GM19043 (cell line): ENCODE measurements around the gene CLDN18.
A peak's percentile ranks its signal among the peaks of the same experiment; 100 is the strongest.

Experiments
- ATAC-seq: cut with Tn5 transposase; IDR thresholded peaks from one replicate; pipeline ENCODE4 v1.9.1; 2021; ENCODE audit warnings: low read depth; ENCODE audit not compliant: unreplicated experiment

Gene CLDN18

DNA sequence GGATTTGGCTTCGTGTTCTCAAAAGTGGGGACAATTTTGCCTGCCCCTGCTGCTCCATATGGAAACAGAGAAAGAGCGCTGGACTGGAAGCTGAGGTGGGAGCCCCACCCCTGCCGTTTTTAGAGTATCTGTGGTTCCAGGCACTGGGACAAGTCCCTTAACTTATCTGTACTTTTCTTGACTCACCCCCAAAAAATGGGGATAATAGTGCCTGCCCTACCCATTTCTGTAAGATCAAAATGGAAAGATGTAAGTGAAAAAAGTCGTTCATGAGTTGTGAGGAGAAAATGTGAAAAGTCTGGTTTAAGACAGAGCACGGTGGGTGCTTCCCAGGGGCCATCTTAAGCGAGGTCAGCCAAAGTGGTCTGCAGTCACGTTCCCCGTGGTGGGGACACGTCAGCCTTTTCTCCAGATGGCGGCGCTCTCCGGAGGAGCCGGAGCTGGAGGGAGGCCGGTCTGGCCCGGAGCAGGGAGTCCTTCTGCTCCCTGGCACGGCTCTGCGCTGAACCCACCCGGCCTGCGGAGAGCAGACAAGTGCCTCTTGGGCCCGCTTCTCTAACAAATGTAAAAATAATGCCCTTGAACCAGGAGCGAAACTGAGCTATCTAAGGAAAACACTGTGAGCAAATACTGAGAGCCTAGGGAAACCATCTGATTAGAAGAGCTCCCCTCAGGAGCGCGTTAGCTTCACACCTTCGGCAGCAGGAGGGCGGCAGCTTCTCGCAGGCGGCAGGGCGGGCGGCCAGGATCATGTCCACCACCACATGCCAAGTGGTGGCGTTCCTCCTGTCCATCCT is at the start of gene CLDN18:
Gene CLDN18 (plus strand): TSS at position 690 of the 797 bp plus-strand sequence. CDS start 61 bp downstream, at position 751.
- ATAC-seq: no peak

GRCh38 chr3:137962251-137962650 is 47.7 kb upstream of the CLDN18 start:
- ATAC-seq: no peak

DNA sequence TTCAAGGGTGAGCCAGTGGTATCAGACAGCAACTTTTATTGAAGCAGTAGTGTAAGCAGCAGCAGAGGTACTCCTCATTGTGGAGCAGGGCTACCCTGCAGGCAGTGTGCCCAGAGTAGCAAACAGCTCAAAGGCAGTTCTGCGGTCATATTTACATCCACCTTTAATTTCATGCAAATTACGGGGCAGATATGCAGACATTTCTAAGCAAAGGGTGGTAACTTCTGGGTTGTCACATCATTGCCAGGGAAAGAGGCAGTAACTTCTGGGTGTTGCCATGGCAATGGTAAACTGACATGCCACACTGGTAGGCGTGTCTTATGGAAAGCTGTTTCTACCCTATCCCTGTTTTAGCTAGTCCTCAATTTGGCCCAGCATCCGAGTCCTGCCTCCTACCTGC is 46.5 kb upstream of the CLDN18 start:
- ATAC-seq: no peak

GRCh38 chr3:137970914-137971831 is 38.8 kb upstream of the CLDN18 start:
- peak; percentile 95 for ATAC-seq

GRCh38 chr3:137972396-137972795 is 37.6 kb upstream of the CLDN18 start:
- ATAC-seq: no peak

- no peak for ATAC-seq
These were observed 31.6 kb upstream of the CLDN18 start for GRCh38 chr3:137978328-137978727.

DNA sequence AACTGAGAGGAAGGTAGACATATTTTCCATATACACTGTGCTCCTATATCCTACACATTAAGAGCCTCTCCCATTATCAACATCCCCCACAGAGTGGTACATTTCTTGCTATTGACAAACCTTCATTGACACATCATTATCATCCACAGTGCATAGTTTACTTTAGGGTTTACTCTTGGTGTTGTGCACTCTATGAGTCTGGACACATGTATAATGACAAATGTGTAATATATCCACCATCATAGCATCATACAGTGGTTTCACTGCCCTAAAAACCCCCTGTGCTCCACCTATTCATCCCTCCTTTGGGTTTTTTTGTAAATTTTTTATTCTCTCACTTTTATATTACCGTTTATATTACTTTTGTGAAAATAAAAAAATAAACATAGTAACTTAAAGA is 22.2 kb upstream of the CLDN18 start:
- no peak for ATAC-seq

DNA sequence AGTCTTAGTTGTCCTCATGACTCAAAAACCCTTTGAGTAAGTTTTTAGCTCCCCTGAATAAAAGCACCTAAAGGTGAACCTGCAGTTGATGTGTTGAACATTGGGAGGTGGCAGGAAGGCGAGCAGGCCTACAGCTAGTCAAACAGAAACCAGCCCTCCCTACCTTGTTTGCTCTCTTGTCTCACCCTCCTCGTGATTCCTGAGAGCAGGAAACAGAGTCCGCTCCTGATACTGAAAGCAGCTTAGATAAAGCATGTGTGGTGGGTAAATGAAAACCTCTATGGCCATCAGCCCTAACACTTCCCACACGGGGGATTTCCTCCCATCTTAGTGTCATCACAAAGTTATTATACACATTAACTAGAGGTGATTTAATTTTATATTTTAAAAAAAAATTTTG is 21.8 kb upstream of the CLDN18 start:
- ATAC-seq: peak; percentile 79

DNA sequence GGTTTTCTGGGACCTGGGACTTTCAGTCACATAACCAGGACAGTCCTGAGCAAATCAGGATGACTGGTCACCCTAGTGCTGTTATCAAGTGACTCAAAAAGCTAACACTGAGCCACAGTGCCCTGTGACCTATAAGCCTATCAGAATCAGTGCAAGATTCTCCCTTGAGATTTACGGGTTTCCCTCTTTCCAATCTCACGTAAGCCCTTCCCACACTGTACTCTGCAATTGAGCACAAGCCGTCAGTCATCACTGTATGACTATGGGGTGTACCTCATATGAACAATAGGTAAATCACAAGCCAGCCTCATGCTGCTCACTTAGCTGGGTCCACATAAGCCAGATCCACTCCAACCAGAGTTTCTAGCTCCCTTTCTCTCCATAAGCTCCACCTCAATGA is 21.0 kb upstream of the CLDN18 start:
- peak; percentile 58 for ATAC-seq

GRCh38 chr3:137990427-137990826 is 19.5 kb upstream of the CLDN18 start:
- no peak for ATAC-seq

GRCh38 chr3:137992592-137992991 is 17.4 kb upstream of the CLDN18 start:
- no peak for ATAC-seq

DNA sequence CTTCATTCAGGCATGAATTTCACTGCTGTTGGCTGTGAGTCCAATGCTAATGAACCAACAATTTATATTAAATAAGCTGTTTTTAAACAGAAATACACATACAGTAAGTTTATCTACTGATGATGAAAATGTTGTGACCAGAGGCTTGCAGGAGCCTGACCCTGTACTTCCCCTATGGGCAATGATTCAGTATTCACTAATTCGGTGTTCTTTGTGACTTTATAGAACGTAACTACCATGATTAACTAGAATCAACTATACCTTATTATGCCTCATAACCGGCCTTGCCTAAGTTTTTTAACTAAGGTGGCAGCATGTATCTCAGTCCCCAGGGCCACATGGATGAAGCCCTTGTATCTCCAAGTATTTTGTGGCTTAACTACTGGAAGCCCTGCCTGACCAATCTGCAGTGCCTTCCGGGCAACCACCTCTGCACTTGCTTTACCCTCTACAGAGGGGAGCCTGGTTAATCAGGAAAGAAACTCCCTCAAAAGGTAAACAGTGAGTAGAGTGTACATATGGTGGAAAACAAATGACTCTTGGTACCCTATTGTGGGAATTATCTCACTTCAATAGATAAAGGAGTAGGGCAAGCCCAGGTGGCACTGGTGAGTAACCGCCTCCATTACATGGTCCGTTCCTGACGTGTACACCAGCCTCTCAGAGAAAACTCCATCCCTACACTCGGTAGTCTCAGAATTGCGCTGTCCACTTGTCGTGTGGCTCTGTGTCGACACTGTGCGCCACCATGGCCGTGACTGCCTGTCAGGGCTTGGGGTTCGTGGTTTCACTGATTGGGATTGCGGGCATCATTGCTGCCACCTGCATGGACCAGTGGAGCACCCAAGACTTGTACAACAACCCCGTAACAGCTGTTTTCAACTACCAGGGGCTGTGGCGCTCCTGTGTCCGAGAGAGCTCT is 11.6 kb upstream of the CLDN18 start:
- ATAC-seq: no peak

- no peak for ATAC-seq
These were observed 6.9 kb upstream of the CLDN18 start for GRCh38 chr3:138003069-138003468.

GRCh38 chr3:138005627-138006026 is 4.3 kb upstream of the CLDN18 start:
- ATAC-seq: no peak

- no peak for ATAC-seq
These were observed 2.1 kb upstream of the CLDN18 start for GRCh38 chr3:138007898-138008297.

GRCh38 chr3:138010273-138010590 is 267 bp downstream of the CLDN18 start:
- no peak for ATAC-seq

- no peak for ATAC-seq
These were observed 1.8 kb downstream of the CLDN18 start for GRCh38 chr3:138011722-138012121.

GRCh38 chr3:138012526-138012925 is 2.6 kb downstream of the CLDN18 start:
- no peak for ATAC-seq

- no peak for ATAC-seq
These were observed 6.1 kb downstream of the CLDN18 start for GRCh38 chr3:138016065-138016464.

GRCh38 chr3:138019281-138020069 is 9.5 kb downstream of the CLDN18 start:
- ATAC-seq: no peak
